ENCODE measurements around the gene FARS2.

- TF ChIP-seq EZH2phosphoT487 (IDR thresholded peaks at IDR 0.05; ENCODE audit: borderline replicate concordance, low read depth, low read length) (no peak), CTCF (conservative IDR thresholded peaks at IDR 0.05; ENCODE audit: low read length) (no peak)
These were observed 491.9 kb downstream of the FARS2 start for GRCh38 chr6:5753209-5753608.
